Stimulated activated CD4-positive, alpha-beta T cell treated with anti-CD3 and anti-CD28 coated beads, Interleukin-1b, Interleukin-23, amount 100 ng/mL, for 24 hours (primary cell): ENCODE results near the gene PLAC9.
"Not testable (repeated sequence)": the region's sequence is repeated elsewhere in the genome, so short reads cannot be mapped to it uniquely, and the experiment has no call there.

ENCODE experiments used
- DNase-seq, 4 experiments: peaks; one replicate each; pipeline ENCODE4 v3.0.0-alpha.2; 2020; ENCODE audit warnings: low read depth in 4 of 4, low spot score in 1 of 4

The PLAC9 gene, protein sequence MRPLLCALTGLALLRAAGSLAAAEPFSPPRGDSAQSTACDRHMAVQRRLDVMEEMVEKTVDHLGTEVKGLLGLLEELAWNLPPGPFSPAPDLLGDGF

GRCh38 chr10:80132299-80133139 is at the start of gene PLAC9:
TSS of gene PLAC9 (plus strand) at chr10:80132730. CDS start at chr10:80132763, 33 bp downstream.
- DNase-seq: no peak

GRCh38 chr10:80090121-80090520 is 42.4 kb upstream of the PLAC9 start:
- no peak for DNase-seq

- DNase-seq: no peak
These were observed 38.3 kb upstream of the PLAC9 start for GRCh38 chr10:80094231-80094630.

GRCh38 chr10:80098272-80098671 is 34.3 kb upstream of the PLAC9 start:
- DNase-seq: not testable (repeated sequence)

DNA sequence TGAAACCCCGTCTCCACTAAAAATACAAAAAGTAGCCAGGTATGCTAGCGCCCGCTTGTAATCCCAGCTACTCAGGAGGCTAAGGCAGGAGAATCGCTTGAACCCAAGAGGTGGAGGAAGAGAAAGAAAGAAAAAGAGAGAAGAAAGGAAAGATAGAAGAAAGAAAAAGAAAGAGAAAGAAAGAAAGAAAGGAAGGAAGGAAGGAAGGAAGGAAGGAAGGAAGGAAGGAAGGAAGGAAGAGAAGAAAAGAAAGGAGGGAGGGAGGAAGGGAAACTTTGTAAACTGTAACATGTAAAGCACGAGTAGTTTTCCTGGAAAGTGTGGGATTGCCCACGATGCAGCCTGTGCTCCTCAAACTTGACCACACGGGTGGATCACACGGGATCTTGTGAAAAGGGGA is 33.2 kb upstream of the PLAC9 start:
- DNase-seq: not testable (repeated sequence)

GRCh38 chr10:80100116-80100515 is 32.4 kb upstream of the PLAC9 start:
- DNase-seq: no peak

DNA sequence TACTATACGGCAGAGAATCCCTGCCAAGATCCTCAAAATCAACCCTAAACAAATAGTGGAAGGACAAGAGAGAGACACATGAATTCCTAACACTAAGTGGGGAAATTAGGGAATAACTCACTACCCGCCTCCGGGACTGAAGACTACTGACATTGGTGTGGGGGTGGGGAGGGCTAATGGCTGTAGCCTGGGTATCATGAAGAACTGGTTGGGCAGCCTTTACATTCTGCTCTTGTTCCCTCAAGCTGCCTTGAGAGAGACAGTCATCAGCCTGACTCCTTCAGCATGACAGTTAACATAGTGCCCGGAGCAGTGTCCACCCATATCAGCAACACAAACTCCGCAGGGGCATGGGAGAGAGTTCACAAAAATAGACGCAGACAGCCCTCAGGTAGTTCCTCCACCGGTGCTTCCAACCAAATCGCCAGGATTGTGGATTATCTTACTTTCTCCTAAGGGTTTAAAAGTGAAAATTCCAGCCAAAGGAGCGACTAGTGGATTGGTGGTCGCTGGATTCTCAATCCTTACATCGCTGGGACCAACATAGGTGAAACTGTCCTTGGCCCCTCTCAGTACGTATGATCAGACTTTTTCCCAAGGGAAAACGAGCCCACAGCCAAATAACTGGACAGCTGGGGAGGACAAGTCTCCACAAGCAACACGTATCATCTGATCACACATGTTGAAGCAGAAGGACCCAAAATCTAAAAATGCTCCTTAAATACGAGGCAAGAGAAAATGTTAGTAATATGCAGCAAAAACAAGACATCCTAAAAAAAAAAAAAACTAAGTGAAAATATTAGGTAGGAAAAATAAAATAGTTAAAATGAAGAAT is 31.5 kb upstream of the PLAC9 start:
- DNase-seq: no peak

DNA sequence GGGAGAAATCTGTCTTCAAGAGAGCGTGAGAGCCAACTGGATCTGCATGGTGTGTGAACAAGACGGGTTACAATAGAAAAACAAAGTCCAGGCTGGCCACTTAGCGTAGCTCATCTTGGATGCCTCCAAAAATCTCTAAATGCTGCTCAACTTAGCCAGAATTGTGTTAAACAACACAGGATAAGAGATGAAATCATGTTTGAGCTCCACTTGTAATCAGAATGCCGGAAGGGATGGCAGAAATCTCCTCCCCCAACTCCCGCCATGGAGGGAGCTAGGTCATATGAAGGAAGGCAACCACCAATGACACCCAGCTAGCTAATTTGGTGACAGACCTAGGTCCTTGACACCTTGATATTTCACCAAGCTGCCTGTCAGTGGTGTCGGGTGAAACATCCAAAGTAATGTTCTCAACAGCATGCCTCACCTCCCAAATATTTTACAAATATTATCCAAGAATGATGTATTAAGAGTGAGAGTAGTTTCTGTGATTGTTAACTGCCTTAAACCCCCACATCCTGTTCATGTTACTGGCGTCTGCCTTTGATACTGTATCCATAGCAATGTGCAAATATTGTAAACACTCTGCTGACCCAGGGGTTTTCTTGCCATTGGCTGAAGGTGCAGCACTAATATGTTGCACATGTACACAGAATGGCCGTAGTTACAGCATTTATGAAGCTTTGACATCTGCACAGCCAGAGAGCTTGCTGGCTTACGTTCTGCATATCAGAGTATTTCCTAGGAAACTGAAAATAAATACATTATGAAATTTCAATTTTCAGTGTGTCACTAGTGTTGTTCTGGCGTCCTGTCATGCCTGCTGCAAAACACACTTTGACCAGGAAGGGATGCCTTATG is 28.2 kb upstream of the PLAC9 start:
- DNase-seq: no peak

- no peak for DNase-seq
These were observed 23.8 kb upstream of the PLAC9 start for GRCh38 chr10:80108576-80109239.

- no peak for DNase-seq
These were observed 21.5 kb upstream of the PLAC9 start for GRCh38 chr10:80110986-80111385.

- no peak for DNase-seq
These were observed 13.9 kb upstream of the PLAC9 start for GRCh38 chr10:80118669-80119068.

GRCh38 chr10:80122110-80122710 is 10.3 kb upstream of the PLAC9 start:
- no peak for DNase-seq

GRCh38 chr10:80122746-80123145 is 9.8 kb upstream of the PLAC9 start:
- DNase-seq: no peak

GRCh38 chr10:80126876-80127275 is 5.7 kb upstream of the PLAC9 start:
- no peak for DNase-seq

DNA sequence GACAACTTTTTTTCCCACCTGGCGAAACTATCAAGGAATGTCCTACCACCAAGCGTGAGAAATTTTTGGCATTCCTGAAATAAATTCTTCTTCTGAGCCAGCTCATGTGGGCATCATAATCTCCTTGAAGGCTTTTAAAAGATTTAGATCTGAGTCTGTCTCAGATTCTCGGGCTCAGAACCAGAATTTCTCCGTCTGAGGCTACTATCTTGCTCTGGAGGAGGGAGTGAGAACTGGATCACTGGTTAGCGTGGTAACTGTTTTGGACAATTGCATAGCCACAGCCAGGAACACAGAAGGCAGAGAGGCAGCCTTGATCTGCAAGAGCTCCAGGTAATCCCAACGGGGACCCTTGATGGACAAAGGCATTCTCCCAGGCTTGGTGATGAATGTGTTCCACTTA is 1.0 kb upstream of the PLAC9 start:
- no peak for DNase-seq

DNA sequence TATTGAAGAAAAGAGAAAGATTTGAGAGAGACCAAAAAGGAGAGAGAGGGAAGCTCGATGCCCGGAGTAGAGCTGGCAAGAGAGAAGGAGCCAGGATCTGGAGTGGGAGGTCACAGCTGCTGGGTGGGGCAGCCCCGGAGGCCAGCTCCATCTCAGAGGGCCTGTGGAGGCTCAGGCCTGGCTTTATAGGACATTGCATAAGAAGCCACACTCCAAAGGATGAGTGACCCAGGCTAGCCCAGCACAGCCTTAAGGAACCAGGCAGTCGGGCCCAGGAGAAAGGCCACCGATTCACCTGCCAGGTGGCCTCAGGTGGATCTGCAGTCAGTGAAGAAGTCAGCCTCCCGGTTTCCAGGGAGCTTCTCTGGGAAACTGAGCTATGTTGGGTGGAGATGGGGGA is 676 bp downstream of the PLAC9 start:
- no peak for DNase-seq

- DNase-seq: not testable (repeated sequence)
These were observed 1.2 kb downstream of the PLAC9 start for GRCh38 chr10:80133687-80134086.

- no peak for DNase-seq
These were observed 3.6 kb downstream of the PLAC9 start for GRCh38 chr10:80136134-80136571.

- DNase-seq: no peak
These were observed 4.7 kb downstream of the PLAC9 start for GRCh38 chr10:80137031-80137862.
